Peyer's patch (tissue), 4 donors: ENCODE data around the gene AMPD1.

ENCODE experiments used
- POLR2A ChIP-seq, 2 donors: fragments of 450-650 bp; IDR thresholded peaks; one replicate each; pipeline ENCODE4 v1.5.1; 2017; ENCODE audit warnings: antibody characterized with exemption in 2 of 2, mild to moderate bottlenecking in 2 of 2, moderate library complexity in 2 of 2
- TF ChIP-seq, protein P1 (sequence below), 6 experiments: fragments of 450-650 bp in 4 of 6; fragments of 200-600 bp in 2 of 6; sonication (generic) in 1 of 6; IDR thresholded peaks; one replicate each; pipeline ENCODE4 v1.5.1; 2017 to 2019; ENCODE audit warnings: antibody characterized with exemption in 6 of 6, mild to moderate bottlenecking in 3 of 6, moderate library complexity in 1 of 6

DNA sequence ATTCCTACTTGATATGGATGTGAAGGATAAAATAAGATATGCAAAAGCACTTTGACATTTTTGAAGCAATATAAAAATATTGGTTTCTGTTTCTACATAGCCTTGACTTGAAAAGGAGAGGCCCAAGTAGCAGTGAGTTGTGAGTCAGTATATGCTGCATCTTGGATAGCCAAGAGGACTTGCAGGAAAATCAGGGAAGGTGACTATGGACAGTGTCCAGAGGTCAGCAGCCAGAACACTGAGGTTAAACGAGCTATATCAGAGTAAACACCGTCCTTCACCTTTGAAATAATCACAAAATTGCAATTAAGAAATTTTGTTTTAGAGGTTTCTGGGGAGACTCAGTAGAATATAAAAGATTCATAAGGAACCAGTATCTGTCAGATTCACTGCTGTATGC is 6.6 kb upstream of the AMPD1 start:
- TF ChIP-seq, protein P1, sequence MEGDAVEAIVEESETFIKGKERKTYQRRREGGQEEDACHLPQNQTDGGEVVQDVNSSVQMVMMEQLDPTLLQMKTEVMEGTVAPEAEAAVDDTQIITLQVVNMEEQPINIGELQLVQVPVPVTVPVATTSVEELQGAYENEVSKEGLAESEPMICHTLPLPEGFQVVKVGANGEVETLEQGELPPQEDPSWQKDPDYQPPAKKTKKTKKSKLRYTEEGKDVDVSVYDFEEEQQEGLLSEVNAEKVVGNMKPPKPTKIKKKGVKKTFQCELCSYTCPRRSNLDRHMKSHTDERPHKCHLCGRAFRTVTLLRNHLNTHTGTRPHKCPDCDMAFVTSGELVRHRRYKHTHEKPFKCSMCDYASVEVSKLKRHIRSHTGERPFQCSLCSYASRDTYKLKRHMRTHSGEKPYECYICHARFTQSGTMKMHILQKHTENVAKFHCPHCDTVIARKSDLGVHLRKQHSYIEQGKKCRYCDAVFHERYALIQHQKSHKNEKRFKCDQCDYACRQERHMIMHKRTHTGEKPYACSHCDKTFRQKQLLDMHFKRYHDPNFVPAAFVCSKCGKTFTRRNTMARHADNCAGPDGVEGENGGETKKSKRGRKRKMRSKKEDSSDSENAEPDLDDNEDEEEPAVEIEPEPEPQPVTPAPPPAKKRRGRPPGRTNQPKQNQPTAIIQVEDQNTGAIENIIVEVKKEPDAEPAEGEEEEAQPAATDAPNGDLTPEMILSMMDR (IDR thresholded peaks at IDR 0.05): no peak
- TF ChIP-seq POLR2A (IDR thresholded peaks at IDR 0.05): no peak
